HCT116 (cell line): ENCODE data around the gene ZNF571.

Experiments used
- CTCF ChIP-seq, 3 experiments: fragments of 200-600 bp in 1 of 3; sonication (generic) in 1 of 3; IDR thresholded peaks in 2 of 3; conservative IDR thresholded peaks in 1 of 3; 2 replicates each; pipeline ENCODE4 v1.5.1; 2012 to 2017; ENCODE audit warnings: low read depth in 2 of 3, low read length in 2 of 3, antibody characterized with exemption in 1 of 3, borderline replicate concordance in 1 of 3, control low read depth in 1 of 3, mild to moderate bottlenecking in 1 of 3, mixed read lengths in 1 of 3, mixed run types in 1 of 3, moderate library complexity in 1 of 3; ENCODE audit not compliant: insufficient read depth in 1 of 3
- EGR1 ChIP-seq: IDR thresholded peaks from 2 replicates; pipeline ENCODE4 v1.6.1; 2012; ENCODE audit warnings: low read depth
- EZH2 ChIP-seq: fragments of 200-600 bp; sonication (generic); IDR thresholded peaks from 2 replicates; pipeline ENCODE4 v1.6.1; 2017; ENCODE audit warnings: antibody characterized with exemption, mixed run types
- FOSL1 ChIP-seq: IDR thresholded peaks from 2 replicates; pipeline ENCODE4 v1.6.1; 2012; ENCODE audit warnings: low read depth
- POLR2A ChIP-seq: IDR thresholded peaks from 2 replicates; pipeline ENCODE4 v1.7.0; 2011; ENCODE audit warnings: borderline replicate concordance; ENCODE audit not compliant: insufficient read depth, insufficient read length; ENCODE audit errors: extremely low read depth
- POLR2AphosphoS5 ChIP-seq: IDR thresholded peaks from 2 replicates; pipeline ENCODE4 v1.6.1; 2011; ENCODE audit warnings: mild to moderate bottlenecking, low read depth, low read length, moderate library complexity
- RAD21 ChIP-seq: IDR thresholded peaks from 2 replicates; pipeline ENCODE4 v1.6.1; 2012; ENCODE audit warnings: low read depth, mild to moderate bottlenecking
- REST ChIP-seq: IDR thresholded peaks from 2 replicates; pipeline ENCODE4 v1.6.1; 2012; ENCODE audit warnings: low read depth
- SRF ChIP-seq: IDR thresholded peaks from 2 replicates; pipeline ENCODE4 v1.6.1; 2012; ENCODE audit warnings: low read depth
- YY1 ChIP-seq: IDR thresholded peaks from 2 replicates; pipeline ENCODE4 v1.6.1; 2011; ENCODE audit warnings: low read length, low read depth, moderate library complexity, mild to moderate bottlenecking; ENCODE audit not compliant: insufficient replicate concordance; ENCODE audit errors: extremely low read depth
- ZBTB33 ChIP-seq: IDR thresholded peaks from 2 replicates; pipeline ENCODE4 v1.6.1; 2011; ENCODE audit warnings: mild to moderate bottlenecking, low read length, moderate library complexity; ENCODE audit not compliant: insufficient replicate concordance; ENCODE audit errors: extremely low read depth
- TF ChIP-seq, protein P1 (sequence below): IDR thresholded peaks from 2 replicates; pipeline ENCODE4 v1.6.1; 2012

- TF ChIP-seq REST (no peak), EZH2 (no peak), EGR1 (no peak), FOSL1 (no peak), POLR2A (no peak), RAD21 (no peak), YY1 (no peak), SRF (no peak), CTCF (IDR thresholded peaks at IDR 0.05 in 2 of 3, conservative IDR thresholded peaks at IDR 0.05 in 1 of 3; ENCODE audit: borderline replicate concordance in 1 of 3, insufficient read depth in 1 of 3, low read depth in 2 of 3, low read length in 2 of 3) (no peak), POLR2AphosphoS5 (no peak), ZBTB33 (no peak)
- TF ChIP-seq, protein P1, sequence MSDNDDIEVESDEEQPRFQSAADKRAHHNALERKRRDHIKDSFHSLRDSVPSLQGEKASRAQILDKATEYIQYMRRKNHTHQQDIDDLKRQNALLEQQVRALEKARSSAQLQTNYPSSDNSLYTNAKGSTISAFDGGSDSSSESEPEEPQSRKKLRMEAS = no peak
These were observed 11.3 kb downstream of the ZNF571 start for GRCh38 chr19:37583340-37583739.
